ENCODE results near the gene GRAMD4. TPM values are rescaled to one million over a fixed set of nuclear protein-coding genes. Genes with fewer than 3 reads are reported as not detected.
A peak's percentile ranks its signal among the peaks of the same experiment; 100 is the strongest.

Gene GRAMD4
- total and polyA plus RNA-seq, 10 donors, result 16.0 to 46.1 (median 28.6) TPM

- no peak overlapping the region for H3K27ac ChIP-seq
- H3K4me1 ChIP-seq, result peaks cover 23 to 88% (median 65%) of the 10 kb centered on the region in 6 donors
- intact Hi-C loops (cut with DNase I; ENCODE audit: low total_unique reads), result no loop called here
- WGBS, 5 donors, result 87 to 96% (median 89%) methylated on average over 10 to 14 of the region's 14 CpGs
- H3K4me3 ChIP-seq, result no peak overlapping the region
- TF ChIP-seq POLR2A (IDR thresholded peaks at IDR 0.05) (no peak), CTCF (IDR thresholded peaks at IDR 0.05 in 8 of 11, conservative IDR thresholded peaks at IDR 0.05 in 3 of 11) (no peak), POLR2AphosphoS5 (IDR thresholded peaks at IDR 0.05) (no peak)
- no peaks in the 10 kb centered on the region for H3K36me3 ChIP-seq
- H3K9me3 ChIP-seq, result no peaks in the 10 kb centered on the region
- no peaks in the 10 kb centered on the region for H3K27me3 ChIP-seq (replicated peaks in 1 of 7)
- DNase-seq, result peak; percentile 73
These were observed 40.3 kb upstream of the GRAMD4 start for GRCh38 chr22:46579751-46580449.

DNA sequence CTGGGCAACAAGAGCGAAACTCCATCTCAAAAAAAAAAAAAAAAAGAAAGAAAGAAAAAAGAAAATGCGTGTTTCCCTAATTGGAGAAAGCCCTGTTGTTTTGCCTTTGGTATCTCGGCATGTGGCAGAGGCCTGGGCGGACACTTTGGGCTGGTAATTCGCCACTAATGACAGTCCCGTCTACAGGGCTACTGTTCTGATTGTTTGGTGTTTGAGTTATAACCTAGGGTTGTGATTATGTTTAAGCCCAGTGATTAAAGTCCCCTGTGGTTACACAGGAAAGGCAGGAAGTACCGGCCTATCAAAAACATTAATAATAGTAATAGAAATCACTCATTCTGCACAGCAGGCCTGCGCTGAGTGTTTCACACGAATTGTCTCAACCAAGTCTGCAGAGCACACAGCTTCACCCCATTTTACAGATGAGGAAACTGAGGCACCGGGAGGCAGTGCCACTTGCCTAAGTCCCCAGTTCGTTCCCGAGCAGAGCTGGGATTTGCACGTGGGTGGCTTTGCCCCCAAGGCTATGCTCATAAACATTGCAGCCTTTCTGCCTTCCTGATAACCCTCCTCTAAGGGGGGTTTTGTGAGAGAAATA lies 39.1 kb upstream of the GRAMD4 start:
- Histone ChIP-seq H3K36me3 (no peaks in the 10 kb centered on the region), H3K4me1 (peaks cover 18 to 84% (median 56%) of the 10 kb centered on the region in 6 donors), H3K27me3 (replicated peaks in 1 of 7) (no peaks in the 10 kb centered on the region), H3K27ac (peak overlapping the region in 2 of 8 donors; percentile 21 to 30), H3K4me3 (no peak overlapping the region), H3K9me3 (no peaks in the 10 kb centered on the region)
- WGBS, 5 donors, result 58 to 74% (median 72%) methylated on average over 13 of the region's 13 CpGs
- TF ChIP-seq CTCF (IDR thresholded peaks at IDR 0.05 in 8 of 11, conservative IDR thresholded peaks at IDR 0.05 in 3 of 11), result no peak
- no peak for TF ChIP-seq POLR2AphosphoS5 (IDR thresholded peaks at IDR 0.05)
- TF ChIP-seq POLR2A (IDR thresholded peaks at IDR 0.05), result no peak
- intact Hi-C loops (cut with DNase I; ENCODE audit: low total_unique reads), result no loop called here
- DNase-seq, result peak; percentile 28

DNA sequence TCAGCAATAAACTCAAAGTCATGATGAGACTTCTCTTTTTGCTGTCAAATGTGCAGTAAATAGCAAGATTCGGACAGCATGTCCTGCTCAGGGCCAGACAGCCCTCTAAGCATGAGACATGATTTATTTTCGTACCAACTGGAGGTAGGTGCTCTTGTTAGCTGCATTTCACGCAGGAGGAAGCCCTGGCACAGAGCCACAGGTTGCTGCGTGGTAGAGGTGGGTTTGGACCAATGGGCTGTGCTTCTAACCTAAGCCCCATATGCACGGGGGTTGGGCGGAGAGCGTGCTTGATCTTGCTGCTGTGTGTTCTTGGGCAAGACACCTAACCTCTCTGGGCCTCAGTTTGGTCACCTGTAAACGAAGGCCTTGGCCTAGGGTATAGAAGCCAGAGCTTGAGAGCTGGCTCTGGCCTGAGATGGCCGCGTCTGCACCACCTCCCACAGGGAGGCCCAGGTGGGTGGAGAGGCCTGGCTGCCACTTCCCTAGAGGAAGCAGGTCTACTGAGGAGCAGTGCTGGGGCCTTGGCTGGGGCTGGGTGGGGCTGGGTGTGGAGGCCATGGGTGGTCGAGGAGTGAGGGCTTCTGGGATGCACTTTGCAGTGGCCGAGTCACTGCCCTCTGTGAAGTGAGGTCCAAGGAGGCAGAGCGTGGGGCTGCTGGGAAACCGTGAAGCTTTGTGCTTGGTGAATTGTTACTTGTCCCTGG lies 38.5 kb upstream of the GRAMD4 start:
- WGBS, 5 donors, result 55 to 66% (median 62%) methylated on average over 11 to 14 of the region's 14 CpGs
- H3K4me1 ChIP-seq, result peaks cover 17 to 85% (median 58%) of the 10 kb centered on the region in 6 donors
- intact Hi-C loops (cut with DNase I; ENCODE audit: low total_unique reads), result no loop called here

More for the DNA sequence above, 38.5 kb upstream of the GRAMD4 start:
- DNase-seq, result peak; percentile 74
- TF ChIP-seq POLR2AphosphoS5 (IDR thresholded peaks at IDR 0.05) (no peak), CTCF (IDR thresholded peaks at IDR 0.05 in 8 of 11, conservative IDR thresholded peaks at IDR 0.05 in 3 of 11) (no peak)
- H3K9me3 ChIP-seq, result no peaks in the 10 kb centered on the region
- H3K4me3 ChIP-seq, result no peak overlapping the region
- H3K36me3 ChIP-seq, result no peaks in the 10 kb centered on the region
- H3K27ac ChIP-seq, result peak overlapping the region in 2 of 8 donors; percentile 21 to 30
- H3K27me3 ChIP-seq (replicated peaks in 1 of 7), result no peaks in the 10 kb centered on the region
